Large intestine (tissue), 3 donors: ENCODE results near the gene MAOB. TPM values are rescaled to one million over a fixed set of nuclear protein-coding genes. Genes with fewer than 3 reads are reported as not detected.

ENCODE experiments used
- DNase-seq, 2 donors: peaks; one replicate each; pipeline versions ENCODE4 v3.0.0 to v3.0.0-alpha.2; 2013
- H3K27ac ChIP-seq: one replicate; pipeline ENCODE4 v1.5.1; 2013; ENCODE audit warnings: low read length
- H3K27me3 ChIP-seq: 2 replicates; pipeline ENCODE4 v1.6.1; 2013; ENCODE audit warnings: low read length; ENCODE audit not compliant: control insufficient read depth, insufficient read depth
- H3K36me3 ChIP-seq: 2 replicates; pipeline ENCODE4 v1.6.1; 2013; ENCODE audit warnings: low read length; ENCODE audit not compliant: control insufficient read depth, insufficient read depth
- H3K4me1 ChIP-seq: one replicate; pipeline ENCODE4 v1.6.1; 2013; ENCODE audit warnings: low read length; ENCODE audit not compliant: control insufficient read depth, insufficient read depth
- H3K4me3 ChIP-seq: one replicate; pipeline ENCODE4 v1.5.1; 2013; ENCODE audit warnings: low read length
- H3K9me3 ChIP-seq: one replicate; pipeline ENCODE4 v1.6.1; 2013; ENCODE audit warnings: mild to moderate bottlenecking, low read depth, low read length, moderate library complexity; ENCODE audit not compliant: control insufficient read depth
- WGBS: methylation state at CpG from one replicate; pipeline ENCODE4 v1.1.5; 2013; ENCODE audit warnings: low lambda C conversion rate; ENCODE audit not compliant: insufficient coverage; 5-methylcytosine and 5-hydroxymethylcytosine counted together
- polyA plus RNA-seq: library from polyadenylated mRNA; unstranded; fragments of 120-200 nt; gene quantifications from one replicate; pipeline ENCODE4 v1.2.1, GENCODE V29; 2013

Gene MAOB
- polyA plus RNA-seq, 1 donor: 130 TPM

DNA sequence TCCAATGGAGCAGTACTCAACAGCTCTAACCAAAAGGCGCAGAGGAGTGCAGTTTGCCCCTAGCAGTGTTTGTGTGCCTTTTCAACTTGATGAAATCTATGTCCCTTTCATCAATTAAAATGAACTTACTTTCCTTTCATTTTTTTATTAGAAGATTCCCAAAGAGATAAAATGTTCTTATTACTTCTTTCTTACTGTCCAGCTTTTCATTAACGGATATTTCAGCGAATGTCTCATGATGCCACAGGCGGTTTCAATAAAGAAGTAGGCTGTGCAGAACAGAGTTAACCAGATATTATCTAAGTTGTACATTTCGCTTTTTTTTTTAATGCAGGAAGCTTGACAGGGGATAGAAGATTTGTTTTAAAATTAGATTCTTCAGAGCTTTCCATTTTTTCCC lies 3.4 kb upstream of the MAOB start:
- Histone ChIP-seq H3K4me1 (no peaks in the 10 kb centered on the region), H3K27ac (no peak overlapping the region), H3K4me3 (no peak overlapping the region), H3K9me3 (no peaks in the 10 kb centered on the region), H3K27me3 (no peaks in the 10 kb centered on the region), H3K36me3 (no peaks in the 10 kb centered on the region)
- WGBS: 93% methylated on average over 3 of the region's 5 CpGs
- DNase-seq: no peak

DNA sequence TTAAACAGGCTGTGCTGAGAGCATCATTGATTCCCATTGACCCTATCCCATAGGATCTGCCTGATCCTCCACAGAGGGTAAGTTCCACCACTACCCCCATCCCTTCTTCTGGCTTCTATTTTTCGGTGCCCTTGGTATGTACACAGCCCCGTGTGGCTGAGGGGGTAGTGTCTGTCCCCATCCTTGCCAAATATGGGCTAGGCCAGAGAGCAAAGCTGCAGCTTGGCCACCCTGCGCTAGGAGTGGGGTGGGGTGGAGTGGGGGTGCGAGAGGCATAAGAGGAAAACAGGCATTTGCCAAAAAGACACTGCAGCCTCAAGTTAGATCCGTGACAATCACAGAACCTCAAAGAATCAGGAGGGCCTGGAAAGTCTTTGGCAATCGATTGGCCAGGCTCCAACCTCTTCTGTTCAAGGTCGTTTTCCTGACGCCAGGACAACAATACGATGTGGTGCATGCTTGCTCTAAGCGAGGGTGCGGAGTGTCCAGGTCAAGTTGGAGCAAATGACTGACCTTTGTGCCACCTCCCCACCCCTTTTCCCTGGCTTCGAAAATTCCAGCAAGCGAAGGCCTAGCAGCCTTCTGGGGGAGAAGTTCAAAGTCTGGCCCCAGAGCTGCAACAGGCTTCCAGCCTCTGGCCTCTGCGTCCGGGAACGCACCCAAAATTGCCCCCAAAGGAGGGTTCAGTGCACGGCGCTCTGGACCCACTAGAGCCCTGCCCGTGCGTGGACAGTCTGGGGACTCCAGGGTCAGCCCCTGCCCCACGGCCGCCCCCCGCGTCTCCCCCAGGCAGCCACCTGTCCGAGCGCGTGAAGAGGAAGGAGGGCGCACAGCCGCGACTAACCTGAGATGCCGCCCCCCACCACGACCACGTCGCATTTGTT lies 598 bp downstream of the MAOB start:
- Histone ChIP-seq H3K4me1 (peaks cover 3% of the 10 kb centered on the region), H3K4me3 (peak overlapping the region; percentile 58), H3K36me3 (no peaks in the 10 kb centered on the region), H3K27ac (peak overlapping the region; percentile 83), H3K27me3 (no peaks in the 10 kb centered on the region), H3K9me3 (no peaks in the 10 kb centered on the region)
- DNase-seq: peak; percentile 42 to 80
- WGBS: no CpG with 5 or more reads among the region's 34 CpGs

DNA sequence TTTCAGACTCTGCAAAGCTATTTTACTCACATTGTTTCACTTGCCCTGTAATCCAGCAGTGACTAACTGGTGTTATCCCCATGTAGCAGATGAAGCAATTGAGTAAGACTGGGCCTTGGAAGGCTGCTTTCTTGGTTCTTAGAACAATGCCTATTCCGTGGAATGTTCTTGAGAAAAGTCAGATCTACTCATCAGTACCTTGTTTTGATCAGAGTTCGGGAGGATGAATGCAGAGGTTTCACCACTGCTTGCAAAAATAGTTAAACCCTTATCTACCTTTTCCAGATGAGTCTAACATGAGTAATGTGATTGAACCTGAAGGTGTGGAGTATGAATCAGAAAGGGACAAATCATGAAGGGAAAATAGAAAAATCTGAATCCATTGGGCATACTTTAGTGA lies 1.8 kb downstream of the MAOB start:
- Histone ChIP-seq H3K4me1 (peaks cover 3% of the 10 kb centered on the region), H3K27me3 (no peaks in the 10 kb centered on the region), H3K4me3 (peak overlapping the region; percentile 58), H3K36me3 (no peaks in the 10 kb centered on the region), H3K9me3 (no peaks in the 10 kb centered on the region), H3K27ac (peak overlapping the region; percentile 83)
- DNase-seq: peak in 1 of 2 donors; percentile 28
- no CpG with 5 or more reads among the region's 2 CpGs for WGBS

DNA sequence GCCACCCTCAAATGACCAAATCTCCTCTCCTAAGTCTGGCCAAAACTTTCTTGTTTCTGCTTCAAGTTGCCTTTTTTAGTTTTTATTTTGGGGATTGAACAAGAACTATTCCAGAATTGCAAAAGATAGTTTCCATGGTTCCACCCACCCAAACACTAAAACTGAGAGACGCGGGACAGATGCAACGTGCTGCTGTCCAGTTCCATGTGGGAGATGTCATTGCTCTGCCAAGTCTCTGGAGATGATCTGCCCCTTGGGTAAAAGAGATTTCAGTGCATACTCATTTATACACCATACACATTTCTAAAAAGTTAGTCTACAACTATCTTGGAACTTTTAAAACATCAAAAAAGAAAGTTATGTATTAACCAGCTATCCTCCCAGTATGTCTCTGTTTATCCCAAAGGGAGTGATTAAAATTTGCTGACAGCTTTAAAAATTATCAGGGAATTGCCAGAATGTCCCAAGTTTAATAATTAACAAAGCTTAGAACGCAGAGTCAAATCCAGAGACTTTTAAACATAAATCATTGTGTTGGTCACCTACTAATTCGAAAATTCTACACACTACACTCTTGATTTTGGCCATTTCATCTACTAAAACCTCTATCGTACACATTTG lies 3.2 kb downstream of the MAOB start:
- Histone ChIP-seq H3K4me1 (peaks cover 3% of the 10 kb centered on the region), H3K4me3 (peak overlapping the region; percentile 58), H3K9me3 (no peaks in the 10 kb centered on the region), H3K27ac (peak overlapping the region; percentile 83), H3K36me3 (no peaks in the 10 kb centered on the region), H3K27me3 (no peaks in the 10 kb centered on the region)
- peak in 1 of 2 donors; percentile 36 for DNase-seq
- WGBS: no CpG with 5 or more reads among the region's 6 CpGs

DNA sequence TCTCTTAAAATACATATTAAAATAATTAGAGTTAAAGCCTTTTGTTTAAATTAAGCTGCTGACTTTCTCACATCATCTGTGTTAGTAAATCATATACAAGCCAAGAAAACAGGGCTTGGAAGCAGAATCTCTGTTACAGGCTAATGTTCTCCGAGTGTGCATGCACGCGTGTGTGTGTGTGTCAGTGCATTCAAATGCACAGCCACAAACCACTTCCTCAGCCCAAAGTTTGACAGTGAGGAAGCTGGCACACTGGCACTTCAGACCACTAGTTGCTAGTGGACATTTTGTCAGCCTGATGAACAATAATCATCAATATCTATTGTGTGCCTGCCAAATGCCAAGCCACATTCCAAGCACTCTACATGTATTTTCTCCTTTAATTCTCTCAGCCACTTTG lies 5.6 kb downstream of the MAOB start:
- H3K4me3 ChIP-seq: no peak overlapping the region
- no peaks in the 10 kb centered on the region for H3K36me3 ChIP-seq
- no peak for DNase-seq
- peaks cover 3% of the 10 kb centered on the region for H3K4me1 ChIP-seq
- no peak overlapping the region for H3K27ac ChIP-seq
- WGBS: no CpG with 5 or more reads among the region's 3 CpGs
- no peaks in the 10 kb centered on the region for H3K27me3 ChIP-seq
- H3K9me3 ChIP-seq: no peaks in the 10 kb centered on the region

DNA sequence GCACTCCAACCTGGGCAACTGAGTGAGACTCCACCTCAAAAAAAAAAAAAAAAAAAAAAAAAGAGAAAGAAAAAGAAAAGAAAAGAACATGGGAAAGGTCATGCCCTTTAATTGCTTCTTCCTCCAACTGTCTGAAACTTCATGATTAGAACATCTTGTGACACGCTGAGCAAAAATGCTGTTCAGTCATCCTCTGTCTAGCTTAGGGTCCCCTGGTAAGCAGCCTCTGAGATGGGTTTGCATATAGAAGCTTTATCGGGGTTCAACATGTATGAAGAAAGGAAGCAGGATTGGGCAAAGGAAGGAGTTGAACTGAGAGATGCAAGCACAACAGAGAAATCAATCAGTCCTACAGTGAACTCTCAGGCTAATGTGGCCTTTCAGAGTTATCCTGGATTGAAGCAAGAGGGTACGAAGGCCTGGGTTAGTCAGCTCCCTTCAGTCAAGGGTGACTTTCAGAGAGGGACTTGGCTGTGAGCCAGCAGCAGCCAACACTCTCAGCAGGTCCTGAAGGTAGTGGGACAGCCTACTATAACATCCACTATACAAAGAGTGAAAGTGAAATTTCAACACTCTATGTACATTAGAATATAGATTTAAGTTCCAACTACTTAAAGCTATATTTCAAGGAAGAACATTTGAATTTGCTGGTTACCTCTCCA lies 11.4 kb downstream of the MAOB start:
- Histone ChIP-seq H3K36me3 (no peaks in the 10 kb centered on the region), H3K27me3 (no peaks in the 10 kb centered on the region), H3K4me1 (peaks cover 16% of the 10 kb centered on the region), H3K9me3 (no peaks in the 10 kb centered on the region), H3K27ac (peak overlapping the region; percentile 17), H3K4me3 (no peak overlapping the region)
- DNase-seq: peak; percentile 42 to 70
- no CpG with 5 or more reads among the region's 3 CpGs for WGBS

DNA sequence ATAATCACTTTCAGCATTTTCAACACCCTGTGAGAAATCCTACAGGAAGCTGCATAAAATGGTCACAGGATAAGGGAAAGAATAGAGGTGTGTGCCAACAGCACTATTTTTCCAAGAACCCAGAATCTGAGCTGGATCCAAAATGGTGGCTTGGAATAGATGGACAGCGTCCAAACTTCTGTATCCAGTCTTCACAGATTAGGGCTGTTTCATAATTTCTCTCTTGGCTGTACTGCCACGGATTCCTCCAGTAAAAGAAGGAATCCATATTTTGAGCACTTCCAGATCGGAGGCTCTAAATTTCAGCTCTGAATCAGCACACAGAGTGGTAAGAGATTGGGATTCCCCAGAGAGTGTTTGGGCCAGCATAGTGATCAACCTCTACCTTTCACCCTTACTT lies 12.2 kb downstream of the MAOB start:
- H3K27ac ChIP-seq: peak overlapping the region; percentile 23

DNA sequence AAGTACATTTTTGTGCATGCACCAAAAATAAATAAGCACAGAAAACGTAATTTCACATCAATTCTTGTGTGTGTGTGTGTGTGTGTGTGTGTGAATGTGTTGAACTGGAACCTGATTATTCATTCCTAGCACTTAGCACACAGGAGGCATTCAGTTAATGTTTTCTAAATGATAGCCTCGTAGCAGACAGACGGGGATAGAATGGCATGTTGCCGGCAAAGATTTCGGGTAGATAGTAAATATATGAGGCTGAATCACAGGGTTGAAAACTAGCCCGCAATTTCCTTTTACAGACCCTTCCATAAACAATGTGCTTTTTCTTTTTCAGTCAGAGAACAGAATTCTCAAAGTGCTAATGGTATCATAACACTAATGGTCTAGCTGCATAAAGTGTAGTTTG lies 13.5 kb downstream of the MAOB start:
- Histone ChIP-seq H3K27me3 (no peaks in the 10 kb centered on the region), H3K27ac (no peak overlapping the region), H3K36me3 (peaks cover 3% of the 10 kb centered on the region), H3K4me1 (peaks cover 16% of the 10 kb centered on the region), H3K4me3 (no peak overlapping the region), H3K9me3 (no peaks in the 10 kb centered on the region)
- DNase-seq: peak in 1 of 2 donors; percentile 22
- no CpG with 5 or more reads among the region's 6 CpGs for WGBS

More for the DNA sequence above, 12.2 kb downstream of the MAOB start:
- no peaks in the 10 kb centered on the region for H3K36me3 ChIP-seq
- no peaks in the 10 kb centered on the region for H3K27me3 ChIP-seq
- H3K9me3 ChIP-seq: no peaks in the 10 kb centered on the region
- no CpG with 5 or more reads among the region's 3 CpGs for WGBS
- no peak overlapping the region for H3K4me3 ChIP-seq
- no peak for DNase-seq
- H3K4me1 ChIP-seq: peaks cover 16% of the 10 kb centered on the region

DNA sequence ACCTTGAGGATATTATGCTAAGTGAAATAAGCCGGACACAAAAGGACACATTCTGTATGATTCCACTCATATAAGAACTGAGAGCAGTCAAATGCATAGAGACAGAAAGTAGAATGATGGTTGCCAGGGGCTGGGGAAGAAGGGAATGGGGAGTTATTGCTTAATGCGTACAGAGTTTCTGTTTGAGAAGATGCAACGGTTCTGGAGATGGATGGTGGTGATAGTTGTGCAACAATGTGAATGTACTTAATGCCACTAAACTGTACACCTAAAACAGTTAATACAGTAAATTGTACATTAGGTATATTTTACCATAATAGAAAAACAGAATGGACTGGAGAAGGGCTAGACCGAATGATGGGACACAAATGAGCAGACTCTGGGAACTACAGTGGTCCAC lies 15.8 kb downstream of the MAOB start:
- Histone ChIP-seq H3K9me3 (no peaks in the 10 kb centered on the region), H3K4me3 (no peak overlapping the region), H3K4me1 (peaks cover 16% of the 10 kb centered on the region), H3K27ac (peak overlapping the region; percentile 39), H3K27me3 (no peaks in the 10 kb centered on the region), H3K36me3 (peaks cover 3% of the 10 kb centered on the region)
- WGBS: no CpG with 5 or more reads among the region's 4 CpGs
- no peak for DNase-seq

DNA sequence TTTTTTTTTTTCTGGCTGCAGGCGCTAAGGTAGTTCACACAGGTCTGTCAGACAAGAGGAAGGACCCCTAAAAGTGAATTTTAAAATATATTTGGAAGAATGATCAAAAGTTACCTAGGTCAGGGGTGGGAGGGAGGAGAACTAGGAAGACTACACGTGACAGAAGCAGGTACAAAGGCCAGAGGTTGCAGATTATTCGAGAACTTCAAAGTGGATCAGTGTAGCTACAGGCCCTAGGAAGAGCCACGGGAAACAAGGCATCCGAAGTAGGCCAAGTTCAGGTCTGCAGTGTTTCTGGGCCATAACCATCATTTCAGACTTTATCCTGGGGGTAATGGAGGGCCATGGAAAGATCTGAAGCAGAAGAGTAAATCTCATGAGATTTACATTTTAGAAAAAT lies 16.5 kb downstream of the MAOB start:
- Histone ChIP-seq H3K36me3 (peaks cover 3% of the 10 kb centered on the region), H3K27me3 (no peaks in the 10 kb centered on the region), H3K9me3 (no peaks in the 10 kb centered on the region), H3K4me3 (no peak overlapping the region), H3K4me1 (peaks cover 16% of the 10 kb centered on the region), H3K27ac (no peak overlapping the region)
- WGBS: no CpG with 5 or more reads among the region's 5 CpGs
- DNase-seq: peak in 1 of 2 donors; percentile 21
